ENCODE measurements around the gene CD247.

Gene CD247

GRCh38 chr1:167484726-167485502 is 33.4 kb downstream of the CD247 start:
- no peak for DNase-seq

- no peak for DNase-seq
Measured at GRCh38 chr1:167483790-167484189, 34.5 kb downstream of the CD247 start.

- DNase-seq = no peak
Measured at GRCh38 chr1:167482184-167482583, 36.1 kb downstream of the CD247 start.

- DNase-seq = no peak
Measured at GRCh38 chr1:167479331-167479979, 38.9 kb downstream of the CD247 start.

- no peak for DNase-seq
Measured at GRCh38 chr1:167477986-167478385, 40.3 kb downstream of the CD247 start.

GRCh38 chr1:167476061-167476460 is 42.3 kb downstream of the CD247 start:
- DNase-seq = no peak

GRCh38 chr1:167474191-167474641 is 44.1 kb downstream of the CD247 start:
- DNase-seq = no peak

GRCh38 chr1:167473761-167474160 is 44.6 kb downstream of the CD247 start:
- DNase-seq = no peak

GRCh38 chr1:167472752-167473521 is 45.4 kb downstream of the CD247 start:
- DNase-seq = no peak

- DNase-seq = no peak
Measured at GRCh38 chr1:167471568-167471967, 46.8 kb downstream of the CD247 start.

- no peak for DNase-seq
Measured at GRCh38 chr1:167469280-167469965, 48.9 kb downstream of the CD247 start.

- DNase-seq = no peak
Measured at GRCh38 chr1:167467752-167468151, 50.6 kb downstream of the CD247 start.

- no peak for DNase-seq
Measured at GRCh38 chr1:167467126-167467710, 51.1 kb downstream of the CD247 start.

- DNase-seq = no peak
Measured at GRCh38 chr1:167465743-167466142, 52.6 kb downstream of the CD247 start.

GRCh38 chr1:167465018-167465417 is 53.3 kb downstream of the CD247 start:
- no peak for DNase-seq

GRCh38 chr1:167463875-167464575 is 54.3 kb downstream of the CD247 start:
- DNase-seq = no peak

- no peak for DNase-seq
Measured at GRCh38 chr1:167463080-167463479, 55.2 kb downstream of the CD247 start.

GRCh38 chr1:167462341-167462740 is 56.0 kb downstream of the CD247 start:
- DNase-seq = no peak

GRCh38 chr1:167460836-167461235 is 57.5 kb downstream of the CD247 start:
- no peak for DNase-seq

GRCh38 chr1:167457936-167458584 is 60.3 kb downstream of the CD247 start:
- no peak for DNase-seq

- no peak for DNase-seq
Measured at GRCh38 chr1:167456926-167457325, 61.4 kb downstream of the CD247 start.

Measured in NCI-H1048 (cell line).